HEK293 (cell line): ENCODE measurements around the gene NFAT5.

ENCODE experiments used
- TCF7L2 ChIP-seq: IDR thresholded peaks from 2 replicates; pipeline ENCODE4 v1.6.1; 2011; ENCODE audit warnings: low read depth, mild to moderate bottlenecking, inconsistent platforms, low read length, moderate library complexity, borderline replicate concordance
- YY1 ChIP-seq: fragments of 450-650 bp; formaldehyde crosslinking; IDR thresholded peaks from 2 replicates; pipeline ENCODE4 v1.5.1; 2018; ENCODE audit warnings: missing biosample characterization, missing genetic modification characterization
- ZBTB21 ChIP-seq: fragments of 450-650 bp; formaldehyde crosslinking; IDR thresholded peaks from 2 replicates; pipeline ENCODE4 v1.5.1; 2017; ENCODE audit warnings: missing biosample characterization, missing genetic modification characterization
- ZNF324 ChIP-seq: fragments of 450-650 bp; formaldehyde crosslinking; IDR thresholded peaks from 2 replicates; pipeline ENCODE4 v1.5.1; 2016; ENCODE audit warnings: missing biosample characterization, missing genetic modification characterization
- ZNF514 ChIP-seq: fragments of 450-650 bp; formaldehyde crosslinking; IDR thresholded peaks from 2 replicates; pipeline ENCODE4 v1.5.1; 2016; ENCODE audit warnings: missing biosample characterization, missing genetic modification characterization
- ZNF660 ChIP-seq: fragments of 450-650 bp; IDR thresholded peaks from 2 replicates; pipeline ENCODE4 v1.5.1; 2018; ENCODE audit warnings: missing biosample characterization, mild to moderate bottlenecking, missing genetic modification characterization
- TF ChIP-seq, protein P1 (sequence below): fragments of 450-650 bp; formaldehyde crosslinking; IDR thresholded peaks from 2 replicates; pipeline ENCODE4 v1.5.1; 2016; ENCODE audit warnings: missing biosample characterization, missing genetic modification characterization
- TF ChIP-seq, protein P2 (sequence below): fragments of 450-650 bp; formaldehyde crosslinking; IDR thresholded peaks from 2 replicates; pipeline ENCODE4 v1.5.1; 2016; ENCODE audit warnings: missing biosample characterization, missing genetic modification characterization

DNA sequence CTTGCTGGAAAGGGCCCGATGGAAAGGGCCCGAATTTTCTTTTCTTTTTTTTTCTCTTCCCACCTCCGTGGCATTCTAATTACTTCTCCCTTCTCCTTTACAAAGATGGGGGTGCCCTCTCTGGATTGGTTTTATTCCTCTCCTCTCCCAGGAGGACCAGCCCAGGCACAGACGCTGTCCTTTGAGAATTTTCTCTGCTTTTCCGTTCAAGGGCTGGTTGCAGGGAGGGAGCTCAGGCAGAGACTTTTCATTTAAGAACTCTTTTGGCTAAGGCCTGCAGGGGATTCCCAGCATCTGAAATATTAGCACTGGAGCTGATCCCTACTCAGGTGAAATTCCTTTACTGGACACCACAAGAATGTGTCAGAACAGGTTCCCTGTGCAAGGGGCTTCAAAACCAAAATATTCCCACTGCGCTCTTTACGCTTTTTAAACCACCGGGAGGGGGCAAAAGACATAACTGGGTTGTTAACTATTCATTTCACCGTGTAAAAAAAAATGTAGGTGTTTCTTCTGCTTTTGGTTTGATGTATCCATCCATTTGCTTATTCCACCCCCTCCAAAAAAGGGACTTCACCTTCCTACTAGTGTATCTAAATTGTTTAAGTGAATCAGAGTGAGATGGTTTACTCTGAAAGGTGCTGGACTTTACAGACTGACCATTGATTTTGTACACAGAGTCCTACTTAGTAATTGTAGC is 1.4 kb downstream of the NFAT5 start:
- TF ChIP-seq ZNF660 (tag by site-specific recombination) (no peak), TCF7L2 (no peak), ZNF514 (tag by site-specific recombination) (no peak), ZBTB21 (no peak), ZNF324 (tag by site-specific recombination) (no peak), YY1 (no peak)
- TF ChIP-seq, protein P1, sequence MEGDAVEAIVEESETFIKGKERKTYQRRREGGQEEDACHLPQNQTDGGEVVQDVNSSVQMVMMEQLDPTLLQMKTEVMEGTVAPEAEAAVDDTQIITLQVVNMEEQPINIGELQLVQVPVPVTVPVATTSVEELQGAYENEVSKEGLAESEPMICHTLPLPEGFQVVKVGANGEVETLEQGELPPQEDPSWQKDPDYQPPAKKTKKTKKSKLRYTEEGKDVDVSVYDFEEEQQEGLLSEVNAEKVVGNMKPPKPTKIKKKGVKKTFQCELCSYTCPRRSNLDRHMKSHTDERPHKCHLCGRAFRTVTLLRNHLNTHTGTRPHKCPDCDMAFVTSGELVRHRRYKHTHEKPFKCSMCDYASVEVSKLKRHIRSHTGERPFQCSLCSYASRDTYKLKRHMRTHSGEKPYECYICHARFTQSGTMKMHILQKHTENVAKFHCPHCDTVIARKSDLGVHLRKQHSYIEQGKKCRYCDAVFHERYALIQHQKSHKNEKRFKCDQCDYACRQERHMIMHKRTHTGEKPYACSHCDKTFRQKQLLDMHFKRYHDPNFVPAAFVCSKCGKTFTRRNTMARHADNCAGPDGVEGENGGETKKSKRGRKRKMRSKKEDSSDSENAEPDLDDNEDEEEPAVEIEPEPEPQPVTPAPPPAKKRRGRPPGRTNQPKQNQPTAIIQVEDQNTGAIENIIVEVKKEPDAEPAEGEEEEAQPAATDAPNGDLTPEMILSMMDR: no peak
- TF ChIP-seq, protein P2, sequence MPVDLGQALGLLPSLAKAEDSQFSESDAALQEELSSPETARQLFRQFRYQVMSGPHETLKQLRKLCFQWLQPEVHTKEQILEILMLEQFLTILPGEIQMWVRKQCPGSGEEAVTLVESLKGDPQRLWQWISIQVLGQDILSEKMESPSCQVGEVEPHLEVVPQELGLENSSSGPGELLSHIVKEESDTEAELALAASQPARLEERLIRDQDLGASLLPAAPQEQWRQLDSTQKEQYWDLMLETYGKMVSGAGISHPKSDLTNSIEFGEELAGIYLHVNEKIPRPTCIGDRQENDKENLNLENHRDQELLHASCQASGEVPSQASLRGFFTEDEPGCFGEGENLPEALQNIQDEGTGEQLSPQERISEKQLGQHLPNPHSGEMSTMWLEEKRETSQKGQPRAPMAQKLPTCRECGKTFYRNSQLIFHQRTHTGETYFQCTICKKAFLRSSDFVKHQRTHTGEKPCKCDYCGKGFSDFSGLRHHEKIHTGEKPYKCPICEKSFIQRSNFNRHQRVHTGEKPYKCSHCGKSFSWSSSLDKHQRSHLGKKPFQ (tag by site-specific recombination): no peak
